ENCODE data around the gene UNC5CL. TPM values are rescaled to one million over a fixed set of nuclear protein-coding genes. Genes with fewer than 3 reads are reported as not detected.

Gene UNC5CL
- total and polyA plus RNA-seq, 2 donors (not counting 1 experiment from before 2014, with no cell fraction given), result 4.5 to 4.7 TPM

DNA sequence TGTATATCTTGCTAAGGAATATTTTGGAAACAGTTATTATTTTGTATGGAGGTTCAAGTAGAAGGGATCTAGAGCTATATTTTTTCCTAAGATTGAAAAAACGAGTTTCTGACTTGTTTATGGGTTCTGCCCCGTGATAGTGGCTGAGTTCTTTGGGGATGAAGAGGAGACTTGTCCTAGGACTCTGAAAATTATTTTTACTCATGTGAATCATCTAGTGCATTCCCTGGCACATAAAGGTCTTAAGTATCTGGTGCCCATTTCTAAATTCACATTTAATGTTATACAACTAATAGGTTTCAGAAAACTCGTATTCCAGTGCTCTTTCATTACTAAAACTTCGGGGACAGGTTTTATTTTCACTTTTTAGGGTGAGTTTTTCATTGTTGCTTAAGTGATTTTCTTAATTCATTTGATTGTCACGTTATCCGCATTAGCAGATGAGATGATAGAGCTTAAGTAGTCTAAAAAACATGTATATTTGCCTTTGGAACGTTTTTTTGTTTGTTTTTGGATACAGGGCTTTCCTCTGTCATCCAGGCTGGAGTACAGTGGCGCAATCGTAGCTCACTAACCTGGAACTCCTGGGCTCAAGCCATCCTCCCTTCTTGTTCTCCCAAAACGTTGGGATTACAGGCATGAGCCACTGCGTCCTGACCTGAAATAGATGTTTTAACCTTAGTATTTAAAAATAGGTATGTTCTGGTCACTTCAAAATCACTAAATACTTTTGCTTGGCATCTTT lies 35.8 kb upstream of the UNC5CL start:
- intact Hi-C loops (cut with micrococcal nuclease), result loop anchor here (5.0 to 10.0 kb wide), 5 partner anchors 200 to 1490 kb away; partner anchors contain the start of genes FOXP4, MRPS10, UBR2 and USP49
- Mint-ChIP-seq H3K4me1 (peaks cover 54% of the 10 kb centered on the region), H3K9me3 (ENCODE audit: insufficient read depth) (no peaks in the 10 kb centered on the region), H3K4me3 (peak overlapping the region; percentile 94), H3K27me3 (no peaks in the 10 kb centered on the region), H3K27ac (peak overlapping the region; percentile 94)
- Histone ChIP-seq H3K27me3 (replicated peaks in 1 of 4; ENCODE audit: control extremely low read depth in 1 of 4, control insufficient read depth in 3 of 4, insufficient read depth in 4 of 4, low read length in 3 of 4) (no peaks in the 10 kb centered on the region), H3K4me2 (replicated peaks; ENCODE audit: low read depth, low read length, poor library complexity, severe bottlenecking) (peak overlapping the region; percentile 89), H3K9ac (ENCODE audit: low read length) (peak overlapping the region; percentile 97), H3K9me3 (ENCODE audit: control extremely low read depth in 1 of 3, control insufficient read depth in 2 of 3, insufficient read depth in 1 of 3, low read length in 2 of 3) (no peaks in the 10 kb centered on the region), H3K27ac (ENCODE audit: low read length in 2 of 2) (peak overlapping the region; percentile 96 to 97), H3K4me3 (ENCODE audit: control extremely low read depth in 1 of 5, extremely low read depth in 1 of 5, insufficient read depth in 1 of 5, low read depth in 2 of 5, low read length in 4 of 5) (peak overlapping the region in 3 of 5 experiments; percentile 81 to 96 (median 94)), H3K4me1 (ENCODE audit: control insufficient read depth in 2 of 2, insufficient read depth in 2 of 2, low read length in 2 of 2) (peaks cover 33 to 37% of the 10 kb centered on the region in 2 donors), H3K79me2 (ENCODE audit: control insufficient read depth, insufficient read depth, low read length) (peaks cover 73% of the 10 kb centered on the region), H4K20me1 (ENCODE audit: control insufficient read depth, insufficient read depth, low read length, poor library complexity, severe bottlenecking) (no peaks in the 10 kb centered on the region), H3K36me3 (replicated peaks in 1 of 2; ENCODE audit: control extremely low read depth in 1 of 2, control insufficient read depth in 1 of 2, extremely low read depth in 1 of 2, insufficient read depth in 2 of 2, low read length in 1 of 2) (peaks cover 2 to 12% of the 10 kb centered on the region in 2 experiments), H2AFZ (ENCODE audit: insufficient read depth, low read depth, low read length, poor library complexity, severe bottlenecking) (no peak overlapping the region)
- no peak for TF ChIP-seq EZH2 (IDR thresholded peaks at IDR 0.05; ENCODE audit: borderline replicate concordance, insufficient read depth, low read depth, low read length, poor library complexity, severe bottlenecking)
- TF ChIP-seq, protein P1, sequence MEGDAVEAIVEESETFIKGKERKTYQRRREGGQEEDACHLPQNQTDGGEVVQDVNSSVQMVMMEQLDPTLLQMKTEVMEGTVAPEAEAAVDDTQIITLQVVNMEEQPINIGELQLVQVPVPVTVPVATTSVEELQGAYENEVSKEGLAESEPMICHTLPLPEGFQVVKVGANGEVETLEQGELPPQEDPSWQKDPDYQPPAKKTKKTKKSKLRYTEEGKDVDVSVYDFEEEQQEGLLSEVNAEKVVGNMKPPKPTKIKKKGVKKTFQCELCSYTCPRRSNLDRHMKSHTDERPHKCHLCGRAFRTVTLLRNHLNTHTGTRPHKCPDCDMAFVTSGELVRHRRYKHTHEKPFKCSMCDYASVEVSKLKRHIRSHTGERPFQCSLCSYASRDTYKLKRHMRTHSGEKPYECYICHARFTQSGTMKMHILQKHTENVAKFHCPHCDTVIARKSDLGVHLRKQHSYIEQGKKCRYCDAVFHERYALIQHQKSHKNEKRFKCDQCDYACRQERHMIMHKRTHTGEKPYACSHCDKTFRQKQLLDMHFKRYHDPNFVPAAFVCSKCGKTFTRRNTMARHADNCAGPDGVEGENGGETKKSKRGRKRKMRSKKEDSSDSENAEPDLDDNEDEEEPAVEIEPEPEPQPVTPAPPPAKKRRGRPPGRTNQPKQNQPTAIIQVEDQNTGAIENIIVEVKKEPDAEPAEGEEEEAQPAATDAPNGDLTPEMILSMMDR (IDR thresholded peaks at IDR 0.05), result no peak
- 69% methylated on average over 6 of the region's 11 CpGs for WGBS (ENCODE audit: insufficient coverage)
- no peak for ATAC-seq (ENCODE audit: low read depth)
- no peak for DNase-seq
- ChIA-PET CTCF (interaction anchor here (1.7 kb wide), 1 partner anchor 204 kb away, joined by 5 read pairs; no protein-coding TSS in a partner anchor), POLR2A (no interaction called here)
